Uterus (tissue), 2 donors: ENCODE data around the gene ADAMTS14.

ENCODE experiments used
- CTCF ChIP-seq, 4 experiments: fragments of 200-600 bp in 2 of 4; fragments of 450-650 bp in 2 of 4; sonication (generic) in 2 of 4; IDR thresholded peaks; one replicate each; pipeline ENCODE4 v1.5.1; 2016 to 2019; ENCODE audit warnings: antibody characterized with exemption in 4 of 4, mild to moderate bottlenecking in 2 of 4, moderate library complexity in 1 of 4
- POLR2A ChIP-seq, 2 donors: fragments of 450-650 bp; IDR thresholded peaks; one replicate each; pipeline ENCODE4 v1.6.1; 2016; ENCODE audit warnings: antibody characterized with exemption in 2 of 2, mild to moderate bottlenecking in 1 of 2, moderate library complexity in 1 of 2

GRCh38 chr10:70649526-70649925 is 22.8 kb upstream of the ADAMTS14 start:
- TF ChIP-seq CTCF (IDR thresholded peaks at IDR 0.05) (no peak), POLR2A (IDR thresholded peaks at IDR 0.05) (no peak)
